OCI-LY7 (cell line): ENCODE data around the gene ELMO2. TPM values are rescaled to one million over a fixed set of nuclear protein-coding genes. Genes with fewer than 3 reads are reported as not detected.

Experiments used
- BruUV-seq: library from RNA; stranded (reverse); fragments of 400-500 nt; replicated peaks from 2 replicates; lab custom pipeline; 2021; lab: Mats Ljungman, UMichigan
- CTCF ChIA-PET: fragments of 300-600 bp; sonication (Branson Sonifier 250); formaldehyde crosslinking; loops from one replicate; lab custom pipeline; 2022; ENCODE audit warnings: antibody characterized with exemption; ENCODE audit not compliant: unreplicated experiment; lab: Charles Lee
- POLR2A ChIA-PET: fragments of 300-600 bp; sonication (Branson Sonifier 250); formaldehyde crosslinking; loops from one replicate; lab custom pipeline; 2022; ENCODE audit warnings: antibody characterized with exemption; lab: Charles Lee
- DNase-seq: peaks from one replicate; pipeline ENCODE4 v3.0.0-alpha.2; 2015; ENCODE audit warnings: low spot score
- H2AFZ ChIP-seq: fragments of 200-600 bp; sonication (generic), shearing (Covaris generic); 2 replicates; pipeline ENCODE4 v1.6.1; 2014; ENCODE audit warnings: mild to moderate bottlenecking, antibody characterized with exemption, low read length, moderate library complexity
- H3K27ac ChIP-seq: fragments of 200-600 bp; sonication (generic); 2 replicates; pipeline ENCODE4 v1.5.1; 2014; ENCODE audit warnings: mixed run types, low read depth, mild to moderate bottlenecking, moderate library complexity, low read length, inconsistent platforms; ENCODE audit not compliant: poor library complexity, severe bottlenecking
- H3K36me3 ChIP-seq: fragments of 200-600 bp; sonication (generic); 2 replicates; pipeline ENCODE4 v1.6.1; 2014; ENCODE audit warnings: mild to moderate bottlenecking, antibody characterized with exemption, low read length, moderate library complexity, mixed read lengths; ENCODE audit not compliant: insufficient read depth
- H3K4me1 ChIP-seq: fragments of 200-600 bp; sonication (generic); 2 replicates; pipeline ENCODE4 v1.5.1; 2014; ENCODE audit warnings: mild to moderate bottlenecking, low read length; ENCODE audit not compliant: insufficient read depth, poor library complexity, severe bottlenecking
- H3K4me2 ChIP-seq: fragments of 200-600 bp; sonication (generic); 2 replicates; pipeline ENCODE4 v1.6.1; 2014; ENCODE audit warnings: mild to moderate bottlenecking, low read length
- H3K4me3 ChIP-seq: fragments of 200-600 bp; sonication (generic); 2 replicates; pipeline ENCODE4 v1.5.1; 2014; ENCODE audit warnings: mild to moderate bottlenecking, low read depth, low read length; ENCODE audit not compliant: poor library complexity, severe bottlenecking
- H3K79me2 ChIP-seq: fragments of 200-600 bp; sonication (generic); 2 replicates; pipeline ENCODE4 v1.6.1; 2016; ENCODE audit warnings: low read depth, mild to moderate bottlenecking, low read length, moderate library complexity, mixed read lengths; ENCODE audit not compliant: insufficient read depth
- H3K9me2 ChIP-seq: fragments of 200-600 bp; sonication (generic); 2 replicates; pipeline ENCODE4 v1.6.1; 2016; ENCODE audit warnings: mild to moderate bottlenecking, low read length, mixed read lengths; ENCODE audit not compliant: insufficient read depth
- H3K9me3 ChIP-seq: fragments of 200-600 bp; sonication (generic); 2 replicates; pipeline ENCODE4 v1.6.1; 2014; ENCODE audit warnings: mild to moderate bottlenecking, mixed run types, low read length, mixed read lengths
- H4K20me1 ChIP-seq: fragments of 200-600 bp; sonication (generic); 2 replicates; pipeline ENCODE4 v1.6.1; 2014; ENCODE audit warnings: mild to moderate bottlenecking, antibody characterized with exemption, low read length, moderate library complexity, mixed read lengths; ENCODE audit not compliant: insufficient read depth
- CTCF ChIP-seq: fragments of 200-600 bp; sonication (generic); conservative IDR thresholded peaks from 2 replicates; pipeline ENCODE4 v1.5.1; 2014; ENCODE audit warnings: mild to moderate bottlenecking, antibody characterized with exemption, low read length, moderate library complexity, mixed read lengths
- EZH2phosphoT487 ChIP-seq: fragments of 200-600 bp; sonication (generic); IDR thresholded peaks from 2 replicates; pipeline ENCODE4 v1.6.1; 2018; ENCODE audit warnings: low read depth, borderline replicate concordance, mild to moderate bottlenecking, mixed run types, antibody characterized with exemption, low read length, moderate library complexity, mixed read lengths
- intact Hi-C: fragments of 100-400 bp; cut with micrococcal nuclease; formaldehyde crosslinking; loops from one replicate; pipeline ENCODE4 v1.10.0; 2022; ENCODE audit not compliant: unreplicated experiment
- total RNA-seq, 2 experiments: library from RNA; depleted of rRNA in 1 of 2; stranded (reverse); fragments of >200 nt in 1 of 2; shearing (Covaris generic) in 1 of 2; gene quantifications; 2 replicates each; pipeline ENCODE4 v1.2.3, GENCODE V29; 2014 to 2022

ELMO2 gene
- total RNA-seq, 2 experiments from 2014 or later, result 16.0 to 36.4 TPM

GRCh38 chr20:46346770-46347169, 59.6 kb downstream of the ELMO2 start:
- H3K36me3 ChIP-seq, result peaks cover 5% of the 10 kb centered on the region; the same call in 1 of the 2 replicates
- no peak overlapping the region for H3K4me2 ChIP-seq
- no peak overlapping the region for H3K4me3 ChIP-seq
- no peaks in the 10 kb centered on the region for H3K9me3 ChIP-seq
- no peaks in the 10 kb centered on the region for H3K9me2 ChIP-seq
- no peak for DNase-seq
- POLR2A ChIA-PET, result interaction anchor here (0.6 to 0.7 kb wide), 2 partner anchors 457 to 1303 kb away, joined by 3 read pairs; no protein-coding TSS in a partner anchor
- H4K20me1 ChIP-seq, result no peaks in the 10 kb centered on the region
- no peak overlapping the region for H3K27ac ChIP-seq
- BruUV-seq, result TSS peak; percentile 36
- peaks cover 24% of the 10 kb centered on the region for H3K4me1 ChIP-seq
- no peak overlapping the region for H2AFZ ChIP-seq
- intact Hi-C loops, result loop anchor here (5.0 kb wide), 1 partner anchor 324 kb away; no protein-coding TSS in a partner anchor
- no peaks in the 10 kb centered on the region for H3K79me2 ChIP-seq
- no peak for TF ChIP-seq CTCF
- TF ChIP-seq EZH2phosphoT487, result no peak
- CTCF ChIA-PET, result no interaction called here

GRCh38 chr20:46344488-46345162, 61.8 kb downstream of the ELMO2 start:
- H3K79me2 ChIP-seq, result no peaks in the 10 kb centered on the region
- no peaks in the 10 kb centered on the region for H4K20me1 ChIP-seq
- H3K4me2 ChIP-seq, result no peak overlapping the region
- peaks cover 9% of the 10 kb centered on the region for H3K4me1 ChIP-seq
- intact Hi-C loops, result loop anchor here (5.0 kb wide), 1 partner anchor 322 kb away; no protein-coding TSS in a partner anchor
- BruUV-seq, result no TSS peak
- TF ChIP-seq CTCF (no peak), EZH2phosphoT487 (no peak)
- POLR2A ChIA-PET, result interaction anchor here (0.7 kb wide), 1 partner anchor 1631 kb away, joined by 5 read pairs; no protein-coding TSS in a partner anchor
- no peaks in the 10 kb centered on the region for H3K9me2 ChIP-seq
- DNase-seq, result no peak
- H3K4me3 ChIP-seq, result no peak overlapping the region
- H3K9me3 ChIP-seq, result no peaks in the 10 kb centered on the region
- no peak overlapping the region for H2AFZ ChIP-seq
- H3K36me3 ChIP-seq, result no peaks in the 10 kb centered on the region
- H3K27ac ChIP-seq, result no peak overlapping the region
- CTCF ChIA-PET, result no interaction called here

- Histone ChIP-seq H3K36me3 (no peaks in the 10 kb centered on the region), H3K4me1 (peaks cover 3% of the 10 kb centered on the region), H2AFZ (no peak overlapping the region), H3K9me2 (no peaks in the 10 kb centered on the region), H3K4me3 (no peak overlapping the region), H3K9me3 (no peaks in the 10 kb centered on the region), H3K4me2 (no peak overlapping the region), H3K27ac (no peak overlapping the region), H3K79me2 (no peaks in the 10 kb centered on the region), H4K20me1 (no peaks in the 10 kb centered on the region)
- no peak for DNase-seq
- intact Hi-C loops, result no loop called here
- ChIA-PET CTCF (no interaction called here), POLR2A (no interaction called here)
- TF ChIP-seq EZH2phosphoT487 (no peak), CTCF (no peak)
- no TSS peak for BruUV-seq
Measured at GRCh38 chr20:46343975-46344357, 62.4 kb downstream of the ELMO2 start.
